ENCODE data around the gene DPM3.

DNA sequence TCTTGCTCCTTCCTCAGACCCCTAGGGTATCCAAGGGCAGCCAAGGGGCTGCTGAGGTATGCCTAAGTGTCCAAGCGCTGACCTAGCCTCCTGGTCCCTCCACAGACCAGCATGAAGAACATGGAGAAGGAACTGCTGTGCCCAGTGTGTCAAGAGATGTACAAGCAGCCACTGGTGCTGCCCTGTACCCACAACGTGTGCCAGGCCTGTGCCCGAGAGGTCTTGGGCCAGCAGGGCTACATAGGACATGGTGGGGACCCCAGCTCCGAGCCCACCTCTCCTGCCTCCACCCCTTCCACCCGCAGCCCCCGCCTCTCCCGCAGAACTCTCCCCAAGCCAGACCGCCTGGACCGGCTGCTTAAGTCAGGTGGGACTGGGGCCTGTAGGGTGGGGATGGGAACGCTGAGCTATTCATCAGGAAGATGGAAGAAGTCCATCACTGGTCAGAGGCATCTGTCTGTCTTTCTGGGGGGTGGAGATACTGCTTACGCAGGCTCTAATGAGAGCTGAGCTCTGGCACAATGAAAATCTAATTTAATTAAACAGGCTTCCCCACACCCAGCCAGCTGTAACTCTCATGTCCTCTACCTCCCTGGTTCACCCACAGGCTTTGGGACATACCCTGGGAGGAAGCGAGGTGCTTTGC lies 35.1 kb upstream of the DPM3 start:
- TF ChIP-seq CTCF (IDR thresholded peaks at IDR 0.05; ENCODE audit: low read depth, low read length, poor library complexity, severe bottlenecking) (no peak), EZH2phosphoT487 (IDR thresholded peaks at IDR 0.05; ENCODE audit: borderline replicate concordance, low read length) (no peak)

Data from DOHH2 (cell line).